ENCODE measurements around the gene DDR2.
"Not testable (repeated sequence)": the region's sequence is repeated elsewhere in the genome, so short reads cannot be mapped to it uniquely, and the experiment has no call there.

Gene DDR2

DNA sequence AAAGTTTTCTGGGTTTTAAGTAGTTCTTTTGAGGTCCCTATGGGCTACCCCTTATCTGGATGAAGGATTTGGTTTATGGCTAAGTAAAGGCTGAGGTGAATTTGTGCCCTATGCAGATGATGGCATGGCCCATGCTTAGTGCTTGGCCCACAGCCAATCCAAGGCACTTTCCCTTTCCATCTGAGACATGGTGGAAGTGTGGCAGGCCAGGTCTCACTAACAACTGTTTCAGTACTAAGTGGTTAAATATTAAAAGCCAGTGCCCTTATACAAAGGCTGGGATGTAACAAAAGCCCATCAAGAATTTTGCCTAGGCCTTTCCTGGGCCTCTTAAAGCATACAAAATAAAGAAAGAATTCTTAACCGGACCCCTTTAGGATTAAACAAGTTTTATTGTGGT is 156.5 kb downstream of the DDR2 start:
- DNase-seq, result not testable (repeated sequence)

DNA sequence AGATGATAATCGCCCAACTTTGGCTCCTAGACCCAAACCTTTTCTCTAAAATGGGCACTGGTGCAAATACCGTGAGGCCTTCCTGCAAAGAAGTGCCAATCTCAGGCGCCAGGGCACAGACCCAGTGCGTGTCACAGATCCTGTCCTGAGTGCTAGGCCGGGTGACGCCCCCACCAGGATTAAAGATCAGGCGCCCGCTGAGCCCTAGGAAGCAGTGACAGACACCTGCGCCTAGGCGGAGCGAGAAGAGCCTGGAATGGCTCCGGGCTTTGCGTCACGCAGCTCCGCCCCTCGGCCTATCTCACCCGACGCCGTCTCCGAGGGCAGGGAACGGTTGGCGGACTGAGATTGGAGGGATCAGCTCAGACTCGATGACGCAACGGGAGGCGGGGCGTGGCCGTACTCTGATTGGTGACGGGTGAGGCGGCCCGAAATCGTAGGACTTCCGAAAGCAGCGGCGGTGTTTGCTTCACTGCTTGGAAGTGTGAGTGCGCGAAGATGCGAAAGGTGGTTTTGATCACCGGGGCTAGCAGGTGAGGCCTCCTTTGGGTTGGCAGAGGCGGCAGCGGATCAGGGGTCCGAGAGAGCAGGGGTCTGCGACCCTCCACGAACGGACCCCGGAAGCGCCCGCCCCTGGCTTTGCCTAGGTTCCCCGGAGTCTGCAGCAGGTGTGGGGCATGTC is 158.2 kb downstream of the DDR2 start, which contains the start of gene HSD17B7:
Gene HSD17B7, plus strand, starts transcription at position 400 of the 682 bp plus-strand sequence. Its CDS starts 99 bp downstream, at position 499.
- peak; percentile 61 to 72 for DNase-seq

DNA sequence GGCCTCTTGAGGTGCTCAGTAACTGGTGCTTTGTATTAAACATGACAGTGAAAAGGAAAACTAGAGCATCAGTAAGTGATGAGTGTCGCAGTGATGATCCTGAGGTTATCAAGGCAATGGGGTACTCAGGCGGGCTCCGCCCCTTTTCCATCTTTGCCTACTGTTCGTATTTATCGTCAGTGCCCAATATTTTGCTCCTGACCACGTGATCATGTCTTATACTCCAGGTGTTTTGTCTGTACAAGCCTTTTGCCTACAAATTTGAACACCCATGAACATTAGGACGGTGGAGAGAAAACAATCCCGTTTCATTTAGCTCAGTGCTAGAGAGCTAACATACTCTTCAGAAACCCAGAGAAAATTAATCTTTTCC is 158.7 kb downstream of the DDR2 start:
- DNase-seq, result not testable (repeated sequence)

DNA sequence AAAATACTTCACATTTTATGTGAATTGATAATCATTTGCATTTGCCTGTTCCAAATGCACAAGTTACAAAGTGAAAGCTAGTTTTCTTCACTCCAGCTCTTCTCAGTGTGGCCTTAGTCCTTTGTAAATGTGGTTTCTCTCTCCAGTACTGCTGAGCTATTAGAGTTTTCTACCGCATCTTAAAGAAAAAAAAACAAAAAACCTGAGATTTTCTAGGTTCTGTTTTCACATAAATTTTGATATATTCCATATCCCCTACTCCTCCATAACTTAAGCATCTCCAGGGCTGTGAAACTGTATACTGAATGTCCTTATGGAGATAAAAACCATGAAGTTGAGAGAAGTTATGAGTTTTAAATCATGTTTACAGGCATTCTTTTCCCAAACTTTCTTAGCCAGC is 162.0 kb downstream of the DDR2 start:
- DNase-seq, result not testable (repeated sequence)

DNA sequence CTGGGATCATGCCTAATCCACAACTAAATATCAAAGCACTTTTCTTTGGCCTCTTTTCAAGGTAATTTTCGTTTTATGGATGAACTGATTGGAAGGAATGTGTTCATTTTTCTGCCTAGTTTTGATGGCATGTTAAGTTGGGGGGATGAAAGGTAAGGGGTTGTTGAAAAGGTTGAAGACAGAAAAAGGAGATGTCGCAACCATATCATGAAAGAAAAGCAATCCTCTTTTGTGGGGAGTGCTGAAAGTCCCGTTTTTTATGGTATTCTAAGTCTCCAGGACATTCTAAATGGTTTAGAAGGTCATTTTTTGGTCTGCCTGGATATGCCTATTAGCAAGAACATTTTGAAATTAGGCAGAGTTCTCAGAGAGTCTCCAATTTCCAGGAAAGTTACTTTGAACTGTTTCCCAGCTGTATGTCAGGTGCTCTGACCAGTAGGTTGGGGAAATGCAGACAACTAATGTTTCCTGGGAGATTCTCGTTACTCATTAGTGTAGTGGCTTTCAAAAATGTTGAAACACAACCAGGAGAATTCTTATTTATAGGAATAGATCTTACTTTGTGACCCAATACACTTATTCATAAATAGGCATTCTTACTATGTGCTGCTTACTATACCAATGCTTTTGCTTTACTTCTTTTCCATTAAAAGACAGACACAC is 164.5 kb downstream of the DDR2 start:
- DNase-seq, result not testable (repeated sequence)

DNA sequence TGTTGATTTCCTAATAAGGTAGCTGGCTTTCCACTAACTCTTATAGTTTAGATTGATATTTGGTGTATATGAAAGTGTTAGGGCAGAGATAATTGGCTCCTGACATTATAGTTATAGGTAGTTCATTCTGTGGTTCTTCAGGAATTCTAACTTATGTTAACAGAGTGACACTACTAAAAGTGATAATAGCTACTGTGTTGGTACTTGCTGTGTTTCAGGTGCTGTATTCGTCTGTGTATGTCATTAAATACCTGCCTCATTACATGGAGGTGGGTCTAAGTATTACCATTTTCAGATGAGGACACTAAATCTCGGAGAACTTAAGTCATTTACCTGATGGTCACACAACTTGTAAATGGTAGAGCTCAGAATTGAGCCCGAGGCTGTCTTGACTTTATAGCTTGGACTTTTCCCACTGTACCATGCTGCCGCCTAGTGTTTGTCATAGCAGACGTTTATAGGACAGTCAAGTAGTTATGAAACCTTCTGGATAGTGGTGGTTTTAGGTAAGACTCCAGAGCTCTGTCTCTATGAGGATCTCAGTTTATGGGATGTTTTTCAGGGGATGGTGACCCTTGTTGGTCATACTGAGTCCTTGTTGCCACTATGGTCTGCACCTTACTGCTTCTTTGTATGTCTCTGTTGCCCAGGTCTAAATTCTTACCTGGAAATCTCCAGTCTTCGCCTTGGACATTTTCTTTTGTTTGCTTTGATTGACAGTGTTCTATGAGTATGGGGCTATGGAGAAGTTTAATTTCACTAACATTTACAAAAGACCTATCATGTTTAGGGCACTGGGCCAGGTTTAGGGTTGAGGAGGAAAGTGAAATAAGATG is 167.9 kb downstream of the DDR2 start:
- DNase-seq, result peak in 1 of 2 donors; percentile 8

DNA sequence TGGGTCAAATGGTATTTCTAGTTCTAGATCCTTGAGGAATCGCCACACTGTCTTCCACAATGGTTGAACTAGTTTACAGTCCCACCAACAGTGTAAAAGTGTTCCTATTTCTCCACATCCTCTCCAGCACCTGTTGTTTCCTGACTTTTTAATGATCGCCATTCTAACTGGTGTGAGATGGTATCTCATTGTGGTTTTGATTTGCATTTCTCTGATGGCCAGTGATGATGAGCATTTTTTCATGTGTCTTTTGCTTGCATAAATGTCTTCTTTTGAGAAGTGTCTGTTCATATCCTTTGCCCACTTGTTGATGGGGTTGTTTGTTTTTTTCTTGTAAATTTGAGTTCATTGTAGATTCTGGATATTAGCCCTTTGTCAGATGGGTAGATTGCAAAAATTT is 175.2 kb downstream of the DDR2 start:
- DNase-seq, result not testable (repeated sequence)

DNA sequence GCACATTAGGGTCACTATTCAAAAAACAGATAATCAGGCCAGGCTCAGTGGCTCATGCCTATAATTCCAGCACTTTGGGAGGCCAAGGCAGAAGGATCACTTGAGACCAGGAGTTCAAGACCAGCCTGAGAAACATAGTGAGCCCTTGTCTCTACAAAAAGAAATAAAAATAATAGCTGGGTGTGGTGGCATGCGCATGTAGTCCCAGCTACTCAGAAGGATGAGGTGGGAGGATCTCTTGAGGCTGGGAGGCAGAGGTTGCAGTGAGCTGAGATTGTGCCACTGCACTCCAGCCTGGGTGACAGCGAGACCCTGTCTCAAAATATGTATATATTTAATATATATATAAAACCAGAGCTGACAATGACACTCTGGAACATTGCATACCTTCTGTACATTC is 180.1 kb downstream of the DDR2 start:
- not testable (repeated sequence) for DNase-seq

DNA sequence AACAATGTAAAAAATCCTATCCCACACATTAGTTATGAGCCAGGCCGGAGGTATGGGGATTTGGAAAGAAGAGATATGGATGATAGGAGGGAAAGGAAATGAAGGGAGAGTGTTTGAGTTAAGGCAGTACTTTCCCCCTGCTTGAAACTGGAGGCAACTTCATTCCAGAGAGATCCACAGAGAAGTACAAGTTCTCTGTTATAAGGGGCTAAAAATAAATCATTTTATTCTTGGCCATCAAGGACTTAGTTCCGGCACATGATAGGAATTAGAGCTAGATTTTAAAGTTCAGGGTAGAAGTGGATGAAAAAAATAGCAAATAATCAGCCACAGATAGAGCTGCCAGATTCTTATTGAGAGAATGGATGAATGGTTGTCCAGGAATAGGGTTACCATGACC is 185.9 kb downstream of the DDR2 start:
- not testable (repeated sequence) for DNase-seq

DNA sequence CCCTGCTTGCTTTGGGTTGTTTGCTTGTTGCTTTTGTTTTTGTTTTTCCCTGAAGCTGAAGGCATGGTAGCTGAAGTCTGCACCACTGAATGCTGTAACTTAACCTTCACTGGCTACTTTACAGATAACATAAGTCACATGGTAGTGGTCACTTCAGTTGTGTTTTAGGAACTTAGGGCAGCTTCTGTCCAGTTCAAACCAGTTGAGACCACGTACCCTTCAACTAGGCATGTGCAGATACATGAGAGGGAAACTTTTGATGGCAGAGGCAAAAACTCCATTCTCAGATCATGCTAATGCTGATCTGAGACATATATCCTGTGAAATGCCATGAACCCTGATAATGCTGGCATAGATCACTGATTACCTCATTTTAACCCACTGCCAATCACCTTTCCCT is 186.4 kb downstream of the DDR2 start:
- DNase-seq, result not testable (repeated sequence)

DNA sequence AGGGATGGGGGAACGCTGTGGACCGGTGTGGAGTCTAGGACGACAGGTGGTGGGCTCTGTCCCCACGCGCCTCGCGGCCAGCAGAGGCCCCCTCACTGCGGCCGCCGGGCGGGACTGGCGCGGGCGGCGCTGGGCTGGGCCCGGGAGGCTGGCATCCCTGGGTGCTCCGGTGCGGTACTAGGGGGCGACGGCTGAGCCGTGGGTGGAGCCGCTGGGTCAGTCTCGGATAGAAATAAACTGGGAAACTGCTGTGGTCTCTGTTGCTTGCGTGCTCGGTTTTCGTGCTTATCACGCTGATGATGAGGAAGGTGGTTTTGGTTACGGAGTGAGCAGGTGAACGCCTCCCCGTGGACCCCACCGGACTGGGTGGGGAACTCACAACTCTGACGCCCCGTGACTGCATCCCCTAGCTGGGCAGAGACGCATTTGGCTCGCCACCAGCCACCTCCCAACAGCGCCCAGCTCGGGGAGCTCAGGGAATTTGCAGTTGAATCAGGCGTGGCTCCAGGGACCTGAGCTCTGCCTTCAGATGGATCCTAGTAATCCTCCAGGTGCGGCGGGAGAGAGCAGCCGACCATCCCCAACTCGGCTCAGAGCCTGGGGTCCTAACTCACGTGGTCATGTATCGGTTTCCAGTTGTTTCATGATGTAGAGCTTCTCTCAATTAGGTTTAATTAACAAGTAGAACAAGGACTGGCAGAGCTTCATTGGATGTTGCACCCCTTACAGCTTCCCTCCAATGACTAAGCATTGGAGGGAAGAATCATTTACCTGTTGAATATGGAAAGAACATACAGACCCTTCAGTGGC is 190.3 kb downstream of the DDR2 start:
- DNase-seq, result no peak

DNA sequence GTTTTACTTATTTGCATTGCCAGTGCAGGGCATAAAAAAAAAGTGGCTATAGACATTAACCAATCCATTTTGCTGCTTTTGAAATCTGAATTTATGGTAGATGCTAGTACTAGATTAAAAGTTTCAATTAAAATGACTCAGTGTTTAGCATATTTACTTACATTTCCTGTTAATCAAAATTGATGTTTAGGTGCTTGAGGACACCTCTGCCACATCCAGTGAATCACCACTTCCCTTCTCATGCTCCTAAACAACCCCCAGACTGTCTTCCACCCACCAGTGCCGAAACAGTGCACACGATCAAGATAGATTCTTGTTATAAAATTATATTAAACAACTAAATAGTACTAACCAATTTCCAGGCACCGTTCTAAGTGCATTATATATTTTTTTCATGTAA is 191.0 kb downstream of the DDR2 start:
- no peak for DNase-seq

DNA sequence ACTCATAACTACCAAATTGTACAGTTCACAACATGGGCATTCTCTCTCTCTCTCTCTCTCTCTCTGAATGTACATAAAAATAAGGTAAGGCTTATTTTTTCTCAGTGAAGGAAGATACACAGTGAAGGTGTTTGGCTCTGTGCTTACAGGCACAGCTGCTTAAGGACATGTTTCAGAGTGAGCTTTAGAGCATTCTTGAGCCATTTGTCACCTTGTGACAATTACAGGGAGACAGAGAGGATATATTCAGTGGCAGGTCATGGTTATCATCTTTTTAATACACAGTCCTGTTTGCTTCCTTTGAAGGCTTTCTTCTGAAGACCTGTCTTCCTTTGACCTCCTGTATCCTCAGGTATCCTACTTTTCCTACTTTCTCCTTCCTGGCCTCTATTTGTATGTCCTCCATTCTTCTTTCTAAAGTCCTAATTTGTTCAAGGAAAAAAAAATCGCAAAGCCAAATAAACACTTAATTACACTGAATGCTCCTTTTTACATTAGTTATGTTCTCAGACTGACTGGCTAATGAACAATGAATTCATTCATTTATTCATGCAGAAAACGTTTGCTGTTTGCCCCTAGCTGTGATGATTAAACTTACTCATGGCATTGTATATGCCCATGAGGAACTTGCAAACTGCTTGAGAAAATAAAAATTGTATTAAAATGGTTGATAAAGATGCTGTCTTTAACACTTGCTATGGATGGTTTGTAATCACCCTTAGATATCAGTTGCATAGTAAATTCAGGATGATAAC is 191.7 kb downstream of the DDR2 start:
- no peak for DNase-seq

DNA sequence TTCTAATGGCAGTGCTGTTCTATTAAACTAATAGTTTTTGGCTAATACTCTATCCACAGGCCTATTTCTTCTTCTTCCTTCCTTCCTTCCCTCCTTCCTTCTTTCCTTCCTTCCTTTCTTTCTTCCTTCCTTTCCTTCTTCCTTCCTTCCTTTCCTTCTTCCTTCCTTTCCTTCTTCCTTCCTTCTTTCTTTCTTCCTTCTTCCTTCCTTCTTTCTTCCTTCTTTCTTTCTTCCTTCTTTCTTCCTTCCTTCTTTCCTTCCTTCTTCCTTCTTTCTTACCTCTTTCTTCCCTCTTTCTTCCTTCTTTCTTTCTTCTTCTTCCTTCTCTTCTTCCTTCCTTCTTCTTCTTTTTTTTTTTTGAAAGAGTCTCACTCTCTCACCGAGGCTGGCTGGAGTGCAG is 197.0 kb downstream of the DDR2 start:
- DNase-seq, result no peak

DNA sequence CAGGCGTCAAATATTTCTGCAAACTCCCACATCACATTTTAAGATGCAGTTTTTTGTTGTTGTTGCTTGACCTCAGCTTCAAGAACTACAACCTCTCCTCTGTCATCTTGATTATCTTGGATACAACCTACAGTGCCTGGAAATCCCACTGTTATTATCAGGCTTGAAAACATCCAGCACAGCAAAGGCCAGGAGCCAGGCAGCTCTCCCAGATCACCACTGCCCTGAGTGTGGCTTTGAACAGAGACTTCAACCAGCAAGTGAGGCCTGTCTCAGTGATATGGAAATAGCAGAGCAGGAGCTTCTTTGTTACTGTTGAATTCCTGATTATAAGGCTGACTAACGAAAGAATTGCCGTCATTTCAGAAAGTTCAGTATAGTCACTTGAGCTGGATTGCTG is 200.2 kb downstream of the DDR2 start:
- DNase-seq, result no peak

DNA sequence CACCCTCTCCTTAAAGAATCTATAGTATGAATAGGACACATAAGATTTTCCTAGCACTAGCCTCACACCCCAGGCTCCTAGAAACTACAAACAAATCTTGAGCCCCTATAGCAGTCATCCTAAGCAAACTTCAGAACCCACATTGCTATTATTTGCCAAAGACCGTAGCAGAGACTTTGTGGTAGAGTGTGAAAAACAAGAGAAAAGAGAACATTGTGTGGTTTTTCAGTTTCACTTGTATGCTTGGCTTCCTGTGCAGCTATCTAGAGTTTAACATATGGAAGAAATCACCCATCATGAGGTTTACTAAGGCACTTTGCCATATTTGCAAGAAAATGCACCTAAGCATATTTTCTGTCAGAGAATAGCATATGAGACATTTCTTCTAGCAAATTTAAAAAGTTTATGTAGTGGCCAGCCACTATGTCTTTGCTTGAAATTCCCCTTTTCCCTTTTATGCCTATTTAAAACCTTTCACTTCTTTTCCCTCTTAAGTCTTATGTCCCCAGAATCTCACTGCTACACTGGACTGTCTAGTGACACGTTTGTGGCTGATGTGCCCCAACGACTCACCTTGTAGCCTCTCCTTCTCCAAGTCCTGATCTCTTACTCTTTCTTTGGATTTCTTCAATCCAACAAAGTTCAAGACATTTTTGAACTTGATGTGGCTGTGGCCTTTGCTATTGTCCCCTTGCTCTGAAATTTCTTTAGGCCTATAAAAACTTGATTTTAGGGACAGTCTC is 203.1 kb downstream of the DDR2 start:
- no peak for DNase-seq

All from inflammatory macrophage (primary cell).